Hematopoietic multipotent progenitor cell treated with erythropoietin and hydrocortisone succinate and interleukin-3 and kit ligand, for 15 days (in vitro differentiated cells): Measurements from ENCODE around the gene TBCC.
A peak's percentile ranks its signal among the peaks of the same experiment; 100 is the strongest.
"Not testable (repeated sequence)": the region's sequence is repeated elsewhere in the genome, so short reads cannot be mapped to it uniquely, and the experiment has no call there.

Experiments used
- DNase-seq: peaks from one replicate; pipeline ENCODE4 v3.0.0-alpha.2; 2015; ENCODE audit warnings: low spot score

Gene TBCC

GRCh38 chr6:42745640-42746462, at the start of gene TBCC:
TSS of gene TBCC (minus strand) at chr6:42746103. CDS start at chr6:42746073, 30 bp downstream.
- peak; percentile 97 for DNase-seq

- no peak for DNase-seq
Observed at GRCh38 chr6:42795651-42796050, 49.7 kb upstream of the TBCC start.

GRCh38 chr6:42791706-42792320, 45.9 kb upstream of the TBCC start:
- DNase-seq, result no peak

GRCh38 chr6:42790549-42791181, 44.8 kb upstream of the TBCC start:
- DNase-seq, result no peak

GRCh38 chr6:42788671-42789070, 42.8 kb upstream of the TBCC start:
- no peak for DNase-seq

- DNase-seq, result no peak
Observed at GRCh38 chr6:42787063-42787472, 41.2 kb upstream of the TBCC start.

GRCh38 chr6:42786525-42786985, 40.7 kb upstream of the TBCC start:
- DNase-seq, result no peak

- DNase-seq, result no peak
Observed at GRCh38 chr6:42784717-42785498, 39.0 kb upstream of the TBCC start.

GRCh38 chr6:42783876-42784642, 38.2 kb upstream of the TBCC start:
- peak; percentile 69 for DNase-seq

- DNase-seq, result peak; percentile 84
Observed at GRCh38 chr6:42783177-42783875, 37.4 kb upstream of the TBCC start.

- DNase-seq, result peak; percentile 68
Observed at GRCh38 chr6:42782689-42783176, 36.8 kb upstream of the TBCC start.

GRCh38 chr6:42781796-42782688, 36.1 kb upstream of the TBCC start, which contains the start of gene BICRAL:
TSS of gene BICRAL (plus strand) at chr6:42782052. CDS start at chr6:42822023, 39,971 bp downstream.
- peak; percentile 65 for DNase-seq

GRCh38 chr6:42781546-42781795, 35.6 kb upstream of the TBCC start:
- no peak for DNase-seq

- no peak for DNase-seq
Observed at GRCh38 chr6:42779521-42779920, 33.6 kb upstream of the TBCC start.

- DNase-seq, result no peak
Observed at GRCh38 chr6:42778122-42778521, 32.2 kb upstream of the TBCC start.

GRCh38 chr6:42777126-42777822, 31.4 kb upstream of the TBCC start:
- DNase-seq, result no peak

- not testable (repeated sequence) for DNase-seq
Observed at GRCh38 chr6:42774821-42775487, 29.1 kb upstream of the TBCC start.

GRCh38 chr6:42774201-42774600, 28.3 kb upstream of the TBCC start:
- DNase-seq, result no peak

GRCh38 chr6:42771741-42772100, 25.8 kb upstream of the TBCC start:
- no peak for DNase-seq
